GM20431 (cell line): Measurements from ENCODE around the gene SOAT2.

Experiments used
- in situ Hi-C: fragments of 300-500 bp; cut with MseI, MboI; formaldehyde crosslinking; loops from one replicate; pipeline ENCODE4 v1.15.0; 2020; ENCODE audit warnings: low sequenced_read_pairs; ENCODE audit not compliant: unreplicated experiment

Gene SOAT2, protein sequence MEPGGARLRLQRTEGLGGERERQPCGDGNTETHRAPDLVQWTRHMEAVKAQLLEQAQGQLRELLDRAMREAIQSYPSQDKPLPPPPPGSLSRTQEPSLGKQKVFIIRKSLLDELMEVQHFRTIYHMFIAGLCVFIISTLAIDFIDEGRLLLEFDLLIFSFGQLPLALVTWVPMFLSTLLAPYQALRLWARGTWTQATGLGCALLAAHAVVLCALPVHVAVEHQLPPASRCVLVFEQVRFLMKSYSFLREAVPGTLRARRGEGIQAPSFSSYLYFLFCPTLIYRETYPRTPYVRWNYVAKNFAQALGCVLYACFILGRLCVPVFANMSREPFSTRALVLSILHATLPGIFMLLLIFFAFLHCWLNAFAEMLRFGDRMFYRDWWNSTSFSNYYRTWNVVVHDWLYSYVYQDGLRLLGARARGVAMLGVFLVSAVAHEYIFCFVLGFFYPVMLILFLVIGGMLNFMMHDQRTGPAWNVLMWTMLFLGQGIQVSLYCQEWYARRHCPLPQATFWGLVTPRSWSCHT

DNA sequence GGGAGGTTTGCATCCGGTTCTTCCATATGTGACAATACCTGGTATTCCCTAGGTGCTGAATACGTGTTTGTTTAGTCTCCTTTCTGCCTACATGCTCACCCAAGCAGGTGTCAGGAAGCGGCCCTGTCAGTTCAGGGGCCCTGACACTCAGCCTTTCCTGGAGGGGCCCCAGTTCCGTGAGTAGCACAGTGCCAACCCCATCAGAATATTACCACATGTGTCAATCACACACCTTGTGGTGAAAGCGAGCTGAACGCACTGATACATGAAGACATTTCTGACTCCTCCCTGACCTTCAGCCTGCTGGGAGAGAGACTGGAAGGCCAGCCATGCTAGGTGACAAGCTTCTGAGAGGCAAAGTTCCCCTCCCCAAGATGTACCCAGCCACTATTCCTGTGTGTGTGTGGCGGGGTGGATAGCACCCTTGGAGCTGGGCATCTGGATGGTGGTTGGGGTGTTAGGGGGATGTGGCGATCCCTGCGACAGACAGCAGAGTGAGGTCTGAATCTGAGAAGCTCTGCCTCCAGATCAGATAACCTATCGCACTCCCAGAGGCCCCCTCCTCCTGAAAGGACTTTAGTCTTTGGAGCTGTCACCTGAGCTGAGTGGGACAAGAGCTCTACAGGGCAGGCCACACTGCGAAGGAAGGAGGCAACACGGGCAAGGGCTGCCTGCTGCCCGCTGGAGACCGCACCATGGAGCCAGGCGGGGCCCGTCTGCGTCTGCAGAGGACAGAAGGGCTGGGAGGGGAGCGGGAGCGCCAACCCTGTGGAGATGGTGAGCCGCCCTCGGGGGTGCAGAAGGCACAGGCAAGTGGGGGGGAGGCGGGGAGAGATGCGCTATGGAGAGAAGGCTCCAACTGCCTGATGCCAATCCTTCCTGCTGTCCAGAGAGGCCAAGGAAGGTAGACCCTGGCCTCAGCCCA lies at the start of gene SOAT2:
Gene SOAT2 (plus strand): TSS at position 604 of the 925 bp plus-strand sequence. CDS start 92 bp downstream, at position 696.
- in situ Hi-C loops = no loop called here

DNA sequence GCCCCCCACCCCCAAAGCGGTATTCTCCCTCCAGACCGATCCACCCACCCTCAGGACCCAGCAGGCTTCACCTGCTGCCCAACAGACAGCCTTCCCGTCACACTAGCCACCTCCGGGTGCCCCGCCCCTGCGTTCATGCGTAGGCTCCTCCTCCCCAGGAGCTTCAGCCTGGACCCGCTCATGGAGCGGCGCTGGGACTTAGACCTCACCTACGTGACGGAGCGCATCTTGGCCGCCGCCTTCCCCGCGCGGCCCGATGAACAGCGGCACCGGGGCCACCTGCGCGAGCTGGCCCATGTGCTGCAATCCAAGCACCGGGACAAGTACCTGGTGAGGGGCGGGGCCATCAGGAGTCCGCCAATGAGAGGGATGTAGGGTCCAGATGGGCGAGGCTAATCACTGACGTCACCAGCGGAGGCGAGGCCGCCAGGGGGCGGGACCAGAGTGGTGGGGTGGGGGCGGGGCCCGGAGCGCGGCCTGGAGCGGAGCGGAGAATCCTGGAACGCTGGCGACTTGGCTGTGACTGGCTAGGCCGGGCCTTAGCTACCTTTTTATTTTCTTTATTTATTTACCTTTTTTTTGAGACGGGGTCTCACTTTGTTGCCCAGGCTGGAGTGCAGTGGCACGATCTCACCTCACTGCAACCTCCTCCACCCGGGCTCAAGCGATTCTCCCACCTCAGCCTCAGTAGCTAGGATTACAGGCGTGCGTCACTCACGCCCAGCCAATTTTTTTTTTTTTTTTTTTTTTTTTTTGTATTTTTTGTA lies 49.0 kb upstream of the SOAT2 start:
- in situ Hi-C loops = no loop called here

DNA sequence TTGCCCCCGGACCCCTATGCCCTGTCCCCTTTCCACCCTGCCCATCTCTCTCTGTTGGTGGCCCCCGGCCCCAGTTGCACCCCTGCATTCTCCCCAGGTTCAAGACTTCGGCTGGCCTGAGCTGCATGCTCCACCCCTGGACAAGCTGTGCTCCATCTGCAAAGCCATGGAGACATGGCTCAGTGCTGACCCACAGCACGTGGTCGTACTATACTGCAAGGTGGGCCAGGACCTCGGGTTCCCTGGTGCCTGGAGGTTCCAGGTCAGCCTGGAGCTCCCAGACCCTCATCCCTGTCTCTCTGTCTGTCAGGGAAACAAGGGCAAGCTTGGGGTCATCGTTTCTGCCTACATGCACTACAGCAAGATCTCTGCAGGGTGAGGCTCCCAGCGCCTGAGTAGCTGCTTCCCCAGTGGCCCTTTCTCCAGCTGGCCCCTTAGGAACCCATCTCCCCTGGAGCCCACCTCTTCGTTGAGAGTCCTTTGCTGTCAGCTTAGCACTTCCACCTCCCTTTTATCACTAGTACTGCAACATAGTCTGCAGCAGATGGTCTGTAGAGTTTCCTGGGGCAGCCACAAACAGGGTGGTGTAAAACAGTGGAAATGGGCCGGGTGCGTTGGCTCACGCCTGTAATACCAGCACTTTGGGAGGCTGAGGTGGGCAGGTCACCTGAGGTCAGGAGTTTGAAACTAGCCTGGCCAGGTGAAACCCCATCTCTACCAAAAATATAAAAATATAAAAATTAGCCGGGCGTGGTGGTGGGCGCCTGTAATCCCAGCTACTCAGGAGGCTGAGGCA lies 47.6 kb upstream of the SOAT2 start:
- in situ Hi-C loops = no loop called here

DNA sequence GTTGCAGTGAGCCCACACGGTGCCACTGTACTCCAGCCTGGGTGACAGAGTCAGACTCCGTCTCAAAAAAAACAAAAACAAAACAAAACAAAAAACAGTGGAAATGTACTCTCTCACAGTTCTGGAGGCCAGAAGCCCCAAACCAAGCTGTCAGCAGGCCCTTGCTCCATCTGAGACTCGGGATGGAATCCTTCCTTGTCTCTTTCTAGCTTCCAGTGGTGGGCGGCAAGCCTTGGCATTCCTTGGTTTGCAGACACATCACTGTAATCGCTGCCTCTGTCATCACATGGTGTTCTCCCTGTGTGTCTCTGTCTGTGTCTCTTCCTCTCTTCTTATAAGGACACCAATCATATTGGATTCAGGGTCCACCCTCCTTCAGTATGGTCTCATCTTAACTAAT lies 47.0 kb upstream of the SOAT2 start:
- in situ Hi-C loops = no loop called here

DNA sequence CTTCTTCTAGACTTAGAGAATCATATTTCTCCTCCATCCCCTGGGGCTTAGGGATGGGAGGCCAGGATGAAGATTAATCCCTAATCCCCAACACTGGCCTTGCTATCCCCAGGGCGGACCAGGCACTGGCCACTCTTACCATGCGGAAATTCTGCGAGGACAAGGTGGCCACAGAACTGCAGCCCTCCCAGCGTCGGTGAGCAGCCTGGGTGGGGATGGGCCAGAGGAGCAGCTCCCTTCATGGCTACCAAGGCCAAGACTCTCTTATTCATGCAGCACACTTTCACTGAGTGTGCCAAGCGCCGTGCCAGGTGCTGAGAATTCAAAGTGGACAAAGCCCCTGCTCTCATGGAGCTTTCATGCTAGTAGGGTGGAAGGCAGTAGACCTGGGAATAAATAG lies 46.4 kb upstream of the SOAT2 start:
- in situ Hi-C loops = no loop called here

DNA sequence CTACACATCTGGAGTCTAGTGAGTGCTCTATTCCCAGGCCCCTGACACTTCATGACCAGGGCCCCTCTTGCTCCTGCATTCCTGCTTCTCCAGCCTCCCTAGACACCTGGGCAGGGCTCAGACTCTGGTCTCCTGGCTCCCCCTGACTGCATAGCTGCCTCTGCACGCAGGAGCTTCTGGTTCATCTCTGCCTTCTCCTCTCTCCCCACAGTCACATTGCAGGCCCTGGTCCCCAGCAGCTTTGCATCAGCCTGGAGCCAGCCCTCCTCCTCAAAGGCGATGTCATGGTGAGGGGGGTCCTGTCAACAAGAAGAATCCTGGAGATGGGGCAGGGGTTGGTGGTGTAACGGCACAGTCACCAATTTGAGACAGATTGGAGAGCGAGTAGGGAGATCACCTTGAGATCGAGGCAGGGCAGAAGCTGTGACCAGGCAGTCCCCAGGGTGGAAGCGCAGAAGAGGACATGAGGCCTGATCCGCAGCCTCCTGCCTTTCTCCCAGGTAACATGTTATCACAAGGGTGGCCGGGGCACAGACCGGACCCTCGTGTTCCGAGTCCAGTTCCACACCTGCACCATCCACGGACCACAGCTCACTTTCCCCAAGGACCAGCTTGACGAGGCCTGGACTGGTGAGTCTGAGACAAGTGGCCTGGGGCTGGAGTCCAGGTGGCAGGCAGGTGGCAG lies 45.3 kb upstream of the SOAT2 start:
- in situ Hi-C loops = no loop called here

DNA sequence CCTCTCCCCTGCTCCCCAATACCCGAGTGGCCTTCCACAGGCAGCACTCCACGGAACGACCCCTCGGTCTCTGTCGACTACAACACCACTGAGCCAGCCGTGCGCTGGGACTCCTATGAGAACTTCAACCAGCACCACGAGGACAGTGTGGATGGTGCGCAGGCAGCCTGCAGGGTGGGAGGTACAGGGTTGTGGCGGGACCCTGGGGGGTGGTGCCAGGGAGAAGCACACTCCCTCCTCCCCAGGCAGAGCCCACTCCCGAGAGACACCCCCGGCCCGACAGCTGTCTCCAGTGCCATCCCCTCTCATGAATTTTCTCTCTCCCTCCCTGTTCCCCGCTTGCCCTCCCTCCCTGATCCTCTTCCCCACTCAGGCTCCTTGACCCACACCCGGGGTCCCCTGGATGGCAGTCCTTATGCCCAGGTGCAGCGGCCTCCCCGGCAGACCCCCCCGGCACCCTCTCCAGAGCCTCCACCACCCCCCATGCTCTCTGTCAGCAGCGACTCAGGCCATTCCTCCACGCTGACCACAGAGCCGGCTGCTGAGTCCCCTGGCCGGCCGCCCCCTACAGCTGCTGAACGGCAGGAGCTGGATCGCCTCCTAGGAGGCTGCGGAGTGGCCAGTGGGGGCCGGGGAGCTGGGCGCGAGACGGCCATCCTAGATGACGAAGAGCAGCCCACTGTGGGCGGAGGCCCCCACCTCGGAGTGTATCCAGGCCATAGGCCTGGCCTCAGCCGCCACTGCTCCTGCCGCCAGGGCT lies 44.4 kb upstream of the SOAT2 start:
- in situ Hi-C loops = no loop called here

DNA sequence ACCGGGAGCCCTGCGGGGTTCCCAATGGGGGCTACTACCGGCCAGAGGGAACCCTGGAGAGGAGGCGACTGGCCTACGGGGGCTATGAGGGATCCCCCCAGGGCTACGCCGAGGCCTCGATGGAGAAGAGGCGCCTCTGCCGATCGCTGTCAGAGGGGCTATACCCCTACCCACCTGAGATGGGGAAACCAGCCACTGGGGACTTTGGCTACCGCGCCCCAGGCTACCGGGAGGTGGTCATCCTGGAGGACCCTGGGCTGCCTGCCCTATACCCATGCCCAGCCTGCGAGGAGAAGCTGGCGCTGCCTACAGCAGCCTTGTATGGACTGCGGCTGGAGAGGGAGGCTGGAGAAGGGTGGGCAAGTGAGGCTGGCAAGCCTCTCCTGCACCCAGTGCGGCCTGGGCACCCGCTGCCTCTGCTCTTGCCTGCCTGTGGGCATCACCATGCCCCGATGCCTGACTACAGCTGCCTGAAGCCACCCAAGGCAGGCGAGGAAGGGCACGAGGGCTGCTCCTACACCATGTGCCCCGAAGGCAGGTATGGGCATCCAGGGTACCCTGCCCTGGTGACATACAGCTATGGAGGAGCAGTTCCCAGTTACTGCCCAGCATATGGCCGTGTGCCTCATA lies 43.7 kb upstream of the SOAT2 start:
- in situ Hi-C loops = no loop called here

DNA sequence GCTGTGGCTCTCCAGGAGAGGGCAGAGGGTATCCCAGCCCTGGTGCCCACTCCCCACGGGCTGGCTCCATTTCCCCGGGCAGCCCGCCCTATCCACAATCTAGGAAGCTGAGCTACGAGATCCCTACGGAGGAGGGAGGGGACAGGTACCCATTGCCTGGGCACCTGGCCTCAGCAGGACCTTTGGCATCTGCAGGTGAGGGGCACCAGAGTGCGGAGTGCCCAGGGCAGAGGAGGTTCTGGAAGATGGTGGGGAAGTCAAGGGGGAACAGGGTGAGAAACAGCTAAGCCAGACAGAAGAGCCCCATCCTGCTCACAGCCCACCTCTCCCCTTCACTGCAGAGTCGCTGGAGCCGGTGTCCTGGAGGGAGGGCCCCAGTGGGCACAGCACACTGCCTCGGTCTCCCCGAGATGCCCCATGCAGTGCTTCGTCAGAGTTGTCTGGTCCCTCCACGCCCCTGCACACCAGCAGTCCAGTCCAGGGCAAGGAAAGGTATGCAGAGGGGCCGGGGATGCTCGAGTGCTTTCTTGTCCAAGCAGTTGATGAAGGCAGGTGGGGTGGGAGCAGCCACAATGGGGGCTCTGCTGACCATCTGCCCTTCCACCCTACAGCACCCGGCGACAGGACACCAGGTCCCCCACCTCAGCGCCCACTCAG lies 43.1 kb upstream of the SOAT2 start:
- in situ Hi-C loops = no loop called here

DNA sequence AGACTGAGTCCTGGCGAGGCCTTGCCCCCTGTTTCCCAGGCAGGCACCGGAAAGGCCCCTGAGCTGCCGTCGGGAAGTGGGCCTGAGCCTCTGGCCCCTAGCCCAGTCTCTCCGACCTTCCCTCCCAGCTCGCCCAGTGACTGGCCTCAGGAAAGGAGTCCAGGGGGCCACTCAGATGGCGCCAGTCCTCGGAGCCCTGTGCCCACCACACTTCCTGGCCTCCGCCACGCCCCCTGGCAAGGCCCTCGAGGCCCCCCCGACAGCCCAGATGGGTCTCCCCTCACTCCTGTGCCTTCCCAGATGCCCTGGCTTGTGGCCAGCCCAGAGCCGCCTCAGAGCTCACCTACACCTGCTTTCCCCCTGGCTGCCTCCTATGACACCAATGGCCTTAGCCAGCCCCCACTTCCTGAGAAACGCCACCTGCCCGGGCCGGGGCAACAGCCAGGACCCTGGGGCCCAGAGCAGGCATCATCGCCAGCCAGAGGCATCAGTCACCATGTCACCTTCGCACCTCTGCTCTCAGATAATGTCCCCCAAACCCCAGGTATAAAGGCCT lies 42.5 kb upstream of the SOAT2 start:
- in situ Hi-C loops = no loop called here

DNA sequence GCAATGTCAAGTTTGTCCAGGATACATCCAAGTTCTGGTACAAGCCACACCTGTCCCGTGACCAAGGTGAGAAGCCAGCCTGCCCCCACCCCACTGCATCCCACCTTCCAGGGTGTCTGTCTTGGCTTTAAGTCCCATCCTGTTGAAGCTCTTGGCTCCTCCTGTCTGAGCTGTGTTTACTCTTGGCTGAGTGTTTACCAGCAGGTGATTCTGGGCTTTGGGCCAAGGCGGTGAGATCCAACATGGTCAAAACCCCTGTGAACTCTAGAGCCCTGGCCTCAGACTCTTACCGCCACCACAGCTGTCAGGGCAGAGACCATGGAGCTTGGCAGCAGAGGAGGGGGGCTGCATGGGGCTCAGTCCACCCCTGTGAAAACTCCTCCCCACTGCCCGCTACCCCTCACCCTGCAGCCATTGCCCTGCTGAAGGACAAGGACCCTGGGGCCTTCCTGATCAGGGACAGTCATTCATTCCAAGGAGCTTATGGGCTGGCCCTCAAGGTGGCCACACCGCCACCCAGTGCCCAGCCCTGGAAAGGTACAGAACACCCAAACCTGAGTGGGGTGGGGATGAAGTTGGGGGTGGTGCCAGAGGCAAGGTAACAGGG lies 41.8 kb upstream of the SOAT2 start:
- in situ Hi-C loops = no loop called here

DNA sequence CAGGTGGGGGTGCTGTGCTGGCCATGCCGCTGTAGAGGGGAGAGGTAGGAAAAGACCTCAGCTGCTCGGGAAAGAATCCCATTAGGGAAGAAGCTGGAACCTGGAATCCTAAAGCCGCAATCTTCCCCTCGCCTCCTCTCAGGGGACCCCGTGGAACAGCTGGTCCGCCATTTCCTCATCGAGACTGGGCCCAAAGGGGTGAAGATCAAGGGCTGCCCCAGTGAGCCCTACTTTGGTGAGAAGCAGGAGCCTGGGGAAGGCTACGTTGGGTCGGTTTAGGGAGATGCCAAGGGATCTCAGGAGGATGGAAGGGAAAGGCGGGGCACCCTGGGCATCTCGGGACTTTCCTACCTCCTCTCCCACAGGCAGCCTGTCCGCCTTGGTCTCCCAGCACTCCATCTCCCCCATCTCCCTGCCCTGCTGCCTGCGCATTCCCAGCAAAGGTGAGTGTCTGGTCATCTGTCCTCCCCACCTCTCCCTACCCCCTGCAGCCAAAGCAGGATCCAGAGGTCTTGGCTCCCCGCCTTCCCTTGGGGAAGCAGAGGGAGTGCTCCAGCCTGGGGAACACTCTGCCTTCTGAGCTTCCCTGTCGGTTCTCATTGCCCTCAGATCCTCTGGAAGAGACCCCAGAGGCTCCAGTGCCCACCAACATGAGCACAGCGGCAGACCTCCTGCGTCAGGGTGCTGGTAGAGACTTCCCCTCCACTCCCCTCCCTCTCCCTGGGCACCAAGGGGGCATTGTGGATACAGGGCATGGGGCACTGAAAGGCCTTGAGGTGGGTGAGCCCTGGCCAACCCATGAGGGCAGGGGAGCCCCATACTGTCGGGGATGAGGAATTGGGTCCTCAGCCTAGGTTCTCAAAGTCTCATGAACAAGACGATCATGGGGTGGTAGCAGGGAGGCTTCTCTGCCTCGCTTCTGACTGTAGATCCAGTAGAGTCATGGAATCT lies 41.0 kb upstream of the SOAT2 start:
- in situ Hi-C loops = no loop called here

DNA sequence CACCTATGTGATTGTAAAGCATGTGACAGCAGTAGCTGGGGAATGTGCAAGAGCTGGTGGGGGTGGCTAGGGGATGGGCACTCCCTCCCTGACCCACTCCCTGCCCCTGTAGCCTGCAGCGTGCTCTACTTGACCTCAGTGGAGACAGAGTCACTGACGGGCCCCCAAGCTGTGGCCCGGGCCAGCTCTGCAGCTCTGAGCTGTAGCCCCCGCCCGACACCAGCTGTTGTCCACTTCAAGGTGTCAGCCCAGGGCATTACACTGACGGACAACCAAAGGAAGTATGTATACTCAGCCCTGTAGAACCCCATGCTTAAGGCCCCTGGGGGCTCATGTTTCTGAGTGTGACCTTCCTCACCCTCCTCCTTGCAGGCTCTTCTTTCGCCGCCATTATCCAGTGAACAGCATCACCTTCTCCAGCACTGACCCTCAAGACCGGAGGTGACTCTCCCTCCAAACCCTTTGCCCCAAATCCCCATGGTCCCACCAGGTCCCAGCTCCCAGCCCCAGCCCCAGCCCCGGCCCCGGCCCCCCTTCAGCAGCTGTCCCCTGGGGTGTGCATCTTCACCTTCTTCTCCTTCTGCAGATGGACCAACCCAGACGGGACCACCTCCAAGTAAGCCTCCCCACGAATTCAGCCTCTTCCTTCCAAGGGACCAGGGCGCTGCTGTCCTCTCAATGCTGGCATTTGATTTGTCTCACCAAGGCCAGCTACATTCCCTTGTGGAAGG lies 40.1 kb upstream of the SOAT2 start:
- in situ Hi-C loops = no loop called here

DNA sequence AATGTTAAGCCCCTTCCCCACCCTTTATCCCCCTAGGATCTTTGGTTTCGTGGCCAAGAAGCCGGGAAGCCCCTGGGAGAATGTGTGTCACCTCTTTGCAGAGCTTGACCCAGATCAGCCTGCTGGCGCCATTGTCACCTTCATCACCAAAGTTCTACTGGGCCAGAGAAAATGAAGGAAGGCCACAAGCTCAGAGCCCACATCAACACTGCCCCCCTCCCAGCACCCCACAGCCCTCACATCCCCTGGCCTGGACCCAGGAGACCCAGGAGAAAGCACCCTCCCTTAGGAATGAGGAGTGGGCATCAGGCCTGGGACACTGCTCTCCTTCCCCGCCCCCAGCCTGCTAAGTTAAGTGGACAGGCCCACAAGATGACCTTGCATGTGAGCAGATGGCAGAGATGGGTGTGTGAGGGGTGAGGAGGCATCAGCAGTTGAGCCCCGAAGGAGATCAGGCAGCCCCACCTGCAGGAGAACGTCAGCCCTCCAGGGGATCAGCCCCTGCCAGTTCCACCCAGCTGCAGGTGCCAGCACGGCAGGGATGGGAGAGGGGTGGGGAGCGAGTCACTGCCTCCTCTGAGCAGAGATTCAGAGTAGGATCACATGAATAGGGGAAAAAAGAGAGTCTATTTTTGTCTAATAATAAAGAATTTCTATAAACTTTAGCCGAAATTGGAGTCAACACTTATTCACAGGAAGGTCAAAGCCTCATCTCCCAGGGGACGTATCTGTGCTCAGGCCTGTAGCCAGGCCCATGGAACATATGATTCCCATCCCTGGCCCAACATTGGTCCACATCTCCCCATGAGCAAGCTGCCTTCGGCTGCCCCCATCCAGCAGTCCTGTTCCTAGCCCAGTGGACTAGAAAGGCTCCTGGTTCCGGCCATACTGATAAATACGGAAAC lies 39.3 kb upstream of the SOAT2 start:
- in situ Hi-C loops = no loop called here
